GM19467 (cell line): ENCODE data around the gene MLLT3.

Experiments
- ATAC-seq: cut with Tn5 transposase; IDR thresholded peaks from one replicate; pipeline ENCODE4 v1.9.1; 2021; ENCODE audit warnings: mild to moderate bottlenecking, moderate library complexity; ENCODE audit not compliant: unreplicated experiment

Gene MLLT3

DNA sequence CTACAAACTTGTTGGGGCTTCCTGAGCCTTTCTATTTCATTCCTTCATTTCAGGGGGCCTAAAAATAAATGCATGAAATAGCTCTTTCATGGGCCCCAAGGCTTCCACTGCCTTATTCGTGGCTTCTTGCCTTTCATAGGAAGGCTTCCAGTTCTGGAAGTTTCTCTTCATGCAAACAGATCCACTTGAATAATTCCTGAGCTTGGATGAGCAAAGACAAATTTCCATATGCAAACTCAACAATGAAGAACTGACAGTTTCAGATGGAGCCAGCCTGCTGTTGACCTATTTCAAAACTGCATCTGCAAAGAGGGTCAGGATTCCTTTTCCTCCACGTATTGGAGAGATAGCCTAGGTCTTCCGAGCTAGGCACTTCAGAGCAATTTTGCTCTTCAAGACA, 142.1 kb downstream of the MLLT3 start:
- no peak for ATAC-seq

DNA sequence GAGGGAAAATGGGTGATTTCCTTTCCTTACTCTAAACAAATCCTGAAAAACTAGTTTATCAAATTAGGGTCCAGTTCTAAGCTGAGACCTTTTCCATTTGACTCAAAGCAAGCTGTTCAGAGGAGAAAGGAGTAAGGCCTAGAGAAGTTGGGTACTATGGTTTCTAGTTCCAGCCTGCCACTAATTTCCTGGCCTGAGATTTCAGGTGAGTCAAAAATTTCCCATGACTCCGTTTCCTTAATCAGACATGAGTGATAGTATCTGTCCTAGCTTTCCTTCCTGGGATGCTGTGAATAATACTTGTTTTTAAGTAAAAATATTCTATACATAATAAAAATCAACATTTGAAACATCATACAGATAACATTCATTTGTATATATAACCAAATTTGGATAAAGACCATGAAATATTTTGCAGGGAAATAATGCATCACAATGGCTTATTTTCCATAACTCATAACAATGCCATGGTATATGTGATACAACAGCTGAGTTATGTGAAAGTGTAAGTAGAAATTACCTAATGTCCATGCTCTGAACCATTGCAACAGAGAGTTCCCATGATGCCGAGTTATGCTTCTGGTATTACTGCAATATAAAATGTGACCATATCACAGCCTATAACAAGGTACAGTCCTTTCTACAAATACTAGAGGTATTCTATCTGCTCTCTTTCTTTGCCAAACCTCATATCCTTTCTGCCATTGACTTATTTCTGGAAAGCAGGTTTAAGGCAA, 142.7 kb downstream of the MLLT3 start:
- ATAC-seq: peak; percentile 77

DNA sequence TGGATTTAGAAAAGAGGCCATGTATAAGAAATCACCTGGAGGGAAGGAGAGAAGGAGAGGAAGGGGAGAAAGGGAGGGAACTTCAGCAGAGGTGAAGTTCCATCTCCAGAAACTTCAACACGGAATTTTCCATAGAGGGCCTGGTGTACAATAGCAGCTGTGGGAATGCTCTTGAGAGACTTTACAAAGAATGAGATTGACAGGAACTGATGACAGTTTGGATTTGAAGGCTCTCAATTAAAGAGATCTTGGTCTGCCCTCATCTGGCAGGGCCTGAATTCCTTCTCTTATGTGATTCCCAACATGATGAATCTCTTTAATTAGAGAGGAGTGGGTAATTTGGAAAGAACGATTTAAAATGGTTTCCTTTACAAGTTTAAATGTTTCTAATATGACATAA, 143.5 kb downstream of the MLLT3 start:
- no peak for ATAC-seq

DNA sequence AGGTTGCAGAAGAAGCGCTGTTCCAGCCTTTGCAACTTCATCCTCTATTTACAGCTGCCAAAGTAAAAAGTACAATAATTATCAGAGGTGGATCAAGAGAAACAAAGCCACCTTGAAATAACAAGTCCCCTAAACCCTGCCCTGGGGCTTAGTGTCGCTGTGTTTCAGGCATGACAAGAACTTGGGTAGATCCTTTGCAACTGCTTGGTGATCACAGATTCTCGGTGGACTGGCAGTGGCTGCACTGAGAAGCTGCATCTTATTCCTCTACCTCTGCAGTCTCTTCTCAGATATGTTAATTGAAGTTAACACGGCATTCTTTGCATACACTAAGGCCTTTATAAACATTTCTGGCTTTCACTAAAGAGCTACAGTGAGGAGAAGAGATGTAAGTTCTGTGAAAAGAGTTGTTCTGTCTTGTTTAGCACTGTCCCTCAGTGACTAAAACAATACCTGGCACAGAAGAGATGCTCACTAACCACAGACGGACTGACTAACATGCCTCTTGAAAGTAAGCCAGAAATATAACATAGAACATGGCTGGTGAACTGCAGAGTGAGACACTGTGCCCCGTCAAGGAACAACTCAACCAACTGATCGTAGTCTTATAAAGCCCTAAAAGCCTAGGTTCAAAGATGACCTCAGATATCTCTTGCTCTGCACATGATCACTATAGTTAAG, 144.2 kb downstream of the MLLT3 start:
- no peak for ATAC-seq

DNA sequence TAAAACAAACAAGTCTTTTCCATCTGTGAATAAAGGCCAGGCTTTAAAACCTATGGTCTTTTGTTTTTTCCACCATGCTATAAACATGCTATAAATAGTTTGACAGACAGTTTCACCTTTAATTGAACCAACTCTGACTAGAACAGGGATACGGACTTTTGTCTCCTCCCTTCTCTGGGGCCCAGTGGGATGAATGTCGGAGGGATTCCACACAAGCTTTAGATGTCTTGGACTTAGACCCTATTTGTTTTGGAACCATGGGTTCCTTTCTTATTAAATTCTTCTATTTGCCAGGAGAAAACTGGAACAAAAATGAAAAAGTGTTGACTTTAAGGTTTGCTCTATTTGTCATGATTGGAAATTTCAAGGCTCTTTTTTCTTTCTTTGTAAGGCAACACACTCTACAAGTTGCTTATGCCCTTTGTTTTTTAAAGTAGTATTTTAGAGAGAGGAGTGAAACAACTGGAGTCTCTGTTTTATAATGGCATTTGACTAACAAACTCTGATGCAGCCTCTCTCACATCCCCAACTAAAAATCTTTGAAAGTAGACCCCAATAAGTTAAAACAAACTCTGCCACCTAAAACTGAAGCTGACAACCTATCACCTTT, 145.3 kb downstream of the MLLT3 start:
- ATAC-seq: no peak

DNA sequence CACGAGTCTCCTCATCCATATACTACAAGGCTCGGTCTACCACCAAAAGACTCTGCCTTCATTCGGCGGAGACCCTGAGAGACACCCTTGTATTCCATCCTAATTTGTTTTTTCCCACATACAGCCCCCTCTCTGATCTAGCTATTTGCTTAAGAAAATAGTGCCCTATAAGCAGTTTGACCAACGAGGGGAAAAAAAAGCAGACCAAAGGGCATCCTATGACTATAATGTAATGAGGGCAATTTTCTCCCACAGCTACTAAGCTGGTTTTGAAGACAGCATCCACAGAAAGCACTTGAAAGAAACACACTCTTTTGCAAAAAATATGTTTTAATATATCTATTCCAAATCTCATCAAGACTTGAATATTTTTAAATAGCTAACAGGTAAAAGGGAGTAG, 147.8 kb downstream of the MLLT3 start:
- no peak for ATAC-seq

DNA sequence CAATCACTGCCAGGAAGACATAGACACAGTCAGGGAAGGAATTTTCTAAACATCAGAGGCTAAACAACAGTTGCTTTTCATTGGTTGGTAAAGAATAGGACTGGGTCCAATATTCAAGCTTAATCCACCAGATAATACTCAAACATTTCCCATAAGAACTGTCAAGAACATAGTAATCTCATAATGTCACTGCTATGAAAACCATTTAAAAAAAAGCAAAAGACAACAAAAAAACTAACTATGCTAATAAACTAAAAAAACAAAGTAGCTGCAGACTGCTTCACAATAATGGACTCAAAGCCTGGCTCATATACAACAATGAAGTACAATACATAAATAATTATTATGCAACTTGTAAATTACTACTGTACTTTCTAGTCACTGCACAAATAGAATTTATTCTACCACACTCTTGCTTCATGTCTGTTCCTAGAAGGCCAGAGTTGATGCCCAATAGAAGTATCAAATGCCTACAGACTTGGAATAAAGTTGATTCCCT, 148.7 kb downstream of the MLLT3 start:
- no peak for ATAC-seq

DNA sequence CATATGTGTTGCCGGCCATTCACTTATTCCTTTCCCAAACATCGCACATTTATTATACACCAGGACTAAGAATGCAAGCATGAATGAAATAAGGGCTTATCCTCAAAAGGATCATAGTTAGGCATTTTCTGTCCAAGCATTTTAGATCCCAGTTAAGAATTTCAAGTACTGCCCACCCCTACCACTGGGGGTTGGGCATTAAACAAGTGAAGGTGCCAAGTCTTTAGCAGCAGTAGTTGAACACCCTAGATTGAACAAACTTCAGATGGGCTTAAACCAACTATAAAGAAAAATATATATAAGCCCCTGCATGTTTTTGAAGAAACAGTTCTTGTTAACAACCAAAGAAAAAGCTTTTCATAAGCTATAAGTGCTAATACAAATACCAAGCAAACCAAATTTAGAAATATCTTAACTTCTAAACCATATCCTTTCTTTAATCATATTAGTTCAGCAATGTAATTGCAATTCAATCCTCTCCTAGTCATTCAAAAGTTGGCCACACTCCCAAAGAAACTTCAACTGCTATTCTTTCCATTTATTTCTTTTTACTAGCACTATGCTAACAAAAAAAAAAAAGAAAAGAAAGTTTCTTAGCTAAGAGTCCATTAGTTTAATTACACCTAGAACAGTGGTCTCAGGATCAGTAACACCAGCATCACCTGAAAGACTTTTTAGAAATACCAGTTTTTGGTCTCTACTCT, 149.8 kb downstream of the MLLT3 start:
- no peak for ATAC-seq

DNA sequence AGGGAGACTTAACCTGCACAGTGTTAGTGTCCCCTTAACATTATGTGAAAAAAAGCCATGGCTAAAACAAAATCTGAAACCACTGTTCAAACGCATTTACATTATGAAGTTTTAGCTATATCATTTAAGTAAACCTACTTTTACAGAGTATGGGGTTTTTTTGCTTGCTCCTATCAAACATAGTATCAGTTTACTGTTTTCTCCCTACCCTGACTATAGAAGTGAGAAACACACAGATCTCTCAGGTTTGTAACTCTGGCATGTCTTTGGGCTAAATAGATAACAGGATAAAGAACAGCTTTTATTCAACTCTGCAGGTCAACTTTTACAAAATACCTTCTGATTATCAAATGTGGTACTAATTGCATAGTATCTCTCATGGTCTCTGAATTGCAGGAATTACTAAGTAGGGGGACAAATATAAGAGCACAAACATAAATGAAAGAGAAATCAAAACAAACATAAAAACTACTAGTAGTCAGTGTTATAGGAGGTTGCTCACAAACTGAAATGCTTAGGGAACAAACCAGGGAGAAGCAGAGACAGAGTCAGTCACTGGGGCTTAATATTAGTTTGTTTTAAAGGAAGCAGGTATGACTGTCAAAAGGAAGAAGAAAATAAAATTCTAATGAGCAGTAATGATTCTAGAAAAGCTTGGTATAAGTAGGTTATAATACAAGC, 155.8 kb downstream of the MLLT3 start:
- no peak for ATAC-seq

DNA sequence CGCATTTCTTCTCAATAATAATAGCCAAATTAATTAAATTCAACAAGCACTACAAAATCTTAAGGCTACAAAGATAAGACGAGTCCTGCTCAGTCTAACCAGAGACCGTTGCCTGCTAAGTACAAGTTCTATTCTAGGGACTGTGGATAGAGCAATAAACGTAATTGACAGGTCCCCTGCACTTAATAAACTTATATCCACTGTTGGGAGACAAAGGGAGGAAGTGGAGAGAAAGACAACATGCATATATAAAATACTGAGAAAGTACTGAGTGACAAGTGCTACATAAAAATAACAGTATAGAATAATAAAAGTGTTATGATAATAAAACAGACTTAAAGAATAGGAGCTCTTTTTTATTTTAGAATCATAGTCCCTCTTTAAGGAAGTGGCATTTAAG, 158.1 kb downstream of the MLLT3 start:
- ATAC-seq: no peak

DNA sequence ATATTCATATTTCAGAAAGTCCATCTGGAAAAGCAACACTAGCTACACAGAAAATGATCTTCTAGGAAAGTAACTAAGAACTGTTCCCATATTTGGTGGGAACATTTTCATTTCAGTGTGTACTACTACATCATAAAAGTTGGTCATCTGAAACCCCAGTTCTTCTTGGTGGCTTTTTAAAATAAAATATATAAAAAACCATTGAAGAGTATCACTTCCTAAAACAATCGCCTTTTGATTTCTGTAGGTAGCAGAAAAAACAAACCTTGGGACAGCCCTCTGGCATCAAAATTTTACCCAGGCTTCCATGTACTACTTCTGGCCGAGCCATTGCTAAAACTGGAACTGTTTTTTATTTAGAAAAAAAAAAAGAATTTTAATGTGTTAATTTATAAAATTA, 158.5 kb downstream of the MLLT3 start:
- no peak for ATAC-seq

DNA sequence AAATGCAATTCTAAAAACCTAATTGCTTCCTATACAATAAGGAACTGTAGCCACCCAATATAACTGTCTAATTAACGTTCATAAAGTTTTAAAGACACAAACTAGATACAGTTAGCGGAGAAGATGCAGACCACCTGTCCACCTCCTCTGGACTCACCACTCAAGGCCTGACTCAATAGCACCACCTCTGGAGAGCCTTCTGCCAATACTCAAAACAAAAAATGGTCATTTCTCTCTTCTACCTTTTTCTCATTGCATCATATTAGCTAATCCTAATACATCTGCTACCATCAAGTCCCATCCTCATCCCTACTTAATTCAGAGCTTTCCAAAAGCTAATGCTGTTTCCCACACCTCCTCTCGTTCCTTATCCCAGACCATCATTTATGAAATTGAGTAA, 159.9 kb downstream of the MLLT3 start:
- no peak for ATAC-seq

DNA sequence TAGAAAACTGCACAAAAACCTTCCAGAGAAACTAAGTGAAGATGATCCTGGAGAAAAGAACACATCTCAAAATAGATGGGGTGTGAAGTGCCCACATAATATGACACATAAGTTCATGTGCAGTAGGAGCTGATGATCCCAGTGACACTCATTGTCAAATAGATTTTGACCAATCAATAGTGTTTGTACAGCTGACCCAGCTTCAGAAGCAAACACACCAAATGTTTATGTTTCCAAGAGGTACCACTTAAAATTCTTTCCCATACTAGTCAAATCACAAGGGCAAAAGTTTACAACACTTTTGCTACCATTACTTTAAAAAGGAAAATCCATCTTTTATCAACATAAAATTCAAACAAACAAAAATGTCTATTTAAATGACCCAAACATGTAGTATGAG, 175.0 kb downstream of the MLLT3 start:
- no peak for ATAC-seq

DNA sequence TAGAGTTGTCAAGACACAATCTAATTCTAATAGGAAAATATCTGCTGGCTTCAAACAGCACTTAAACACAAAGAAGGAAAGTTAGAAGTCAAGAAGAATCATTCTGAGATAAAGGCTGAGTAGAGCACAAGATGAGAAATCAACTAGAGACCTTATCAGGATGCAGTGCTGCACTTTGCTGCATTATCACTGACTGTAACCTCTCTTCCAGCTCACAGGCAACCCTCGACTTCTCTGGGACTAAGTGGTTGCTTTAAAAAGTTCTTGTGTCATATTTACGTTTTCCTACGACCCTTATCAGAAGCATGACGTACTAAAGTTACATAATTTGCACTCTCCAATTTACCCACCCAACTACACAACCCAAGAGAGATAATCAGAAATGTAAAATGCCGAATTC, 176.1 kb downstream of the MLLT3 start:
- ATAC-seq: no peak

DNA sequence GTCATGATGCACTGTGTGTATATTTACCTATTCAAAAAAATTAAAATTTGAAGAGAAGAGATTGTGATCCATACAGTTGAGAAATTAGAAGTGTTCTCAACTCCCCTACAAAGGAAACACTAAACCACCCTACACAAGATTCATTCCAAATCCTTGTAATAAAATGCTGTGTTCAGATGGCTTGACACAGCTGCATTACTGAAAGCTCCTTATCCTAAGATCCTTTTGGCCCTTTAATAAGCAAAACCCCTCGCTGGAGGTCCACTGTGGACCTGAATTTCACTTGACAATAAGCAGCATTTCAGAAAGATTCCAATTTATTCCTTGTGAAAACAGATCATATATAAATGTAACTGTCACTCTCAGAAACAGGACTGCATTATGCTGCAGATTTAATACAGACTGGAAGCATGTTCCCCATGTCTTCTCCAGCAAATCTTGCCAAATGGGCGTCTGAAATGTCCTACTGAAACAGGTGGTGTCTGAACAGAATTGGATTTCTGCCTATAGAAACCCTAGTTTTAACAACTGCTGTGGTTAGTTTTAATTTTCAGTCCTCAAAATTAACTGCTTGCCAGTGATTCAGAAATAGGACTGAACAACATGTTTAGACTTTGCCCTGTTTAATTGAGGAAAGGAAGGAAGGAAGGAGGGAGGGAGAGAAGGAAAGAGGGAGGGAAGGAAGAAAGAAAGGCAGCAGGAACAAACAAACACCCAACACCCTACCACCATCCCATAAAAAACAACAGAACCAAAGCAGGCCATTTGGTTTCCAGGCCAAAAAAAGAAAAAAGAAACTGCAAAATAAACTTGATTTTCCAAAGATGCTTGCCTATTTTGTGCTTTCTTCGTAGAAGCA, 179.6 kb downstream of the MLLT3 start:
- no peak for ATAC-seq

DNA sequence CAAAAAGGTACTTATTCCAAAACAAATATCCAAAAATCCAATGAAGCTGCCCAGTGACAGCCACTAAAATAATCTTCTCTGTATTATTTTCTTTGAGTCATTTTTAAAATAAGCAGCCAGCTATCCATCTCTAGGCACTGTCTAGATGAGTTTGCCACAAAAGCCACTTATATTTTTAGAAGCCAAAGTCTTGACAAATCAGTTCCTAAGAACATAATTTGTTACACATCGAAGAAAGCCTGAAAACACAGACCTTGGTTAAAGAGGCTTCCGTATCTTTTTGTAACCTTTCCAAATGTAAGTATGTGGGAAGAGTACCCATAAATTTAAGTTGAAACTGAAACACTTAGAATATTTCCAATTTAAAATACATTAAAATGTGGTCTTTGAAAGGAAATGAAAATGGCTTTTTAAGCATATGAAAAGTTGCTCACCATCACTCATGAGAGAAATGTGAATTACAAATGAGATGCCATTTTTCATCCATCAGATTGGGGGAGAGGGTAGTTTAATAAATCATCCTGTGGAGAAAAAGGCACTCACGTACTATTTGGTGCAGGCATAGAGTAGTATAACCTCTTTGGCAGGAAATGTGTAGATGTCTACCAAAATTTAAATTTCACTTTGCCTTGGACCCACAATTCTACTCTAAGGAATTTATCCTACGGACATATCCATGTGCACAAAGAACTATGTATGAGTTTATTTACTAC, 180.4 kb downstream of the MLLT3 start:
- no peak for ATAC-seq

DNA sequence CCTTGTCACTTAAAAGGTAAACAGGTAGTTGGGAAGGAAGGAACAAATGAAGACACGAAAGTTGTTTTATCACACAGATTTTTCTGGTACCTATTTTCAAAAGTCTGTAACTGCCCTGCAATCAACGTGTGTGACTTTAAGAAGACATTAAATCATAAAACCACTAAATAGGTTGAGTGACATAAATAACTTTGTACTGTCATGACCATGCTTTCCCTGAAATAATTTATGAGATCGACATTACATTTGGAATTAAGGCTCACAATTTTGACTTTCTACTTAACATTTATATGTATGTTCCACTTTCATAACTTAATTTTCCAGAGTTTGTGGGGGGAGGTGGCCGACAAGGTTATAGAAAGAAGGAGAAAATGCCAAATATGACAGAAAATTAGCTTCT, 181.1 kb downstream of the MLLT3 start:
- ATAC-seq: no peak

DNA sequence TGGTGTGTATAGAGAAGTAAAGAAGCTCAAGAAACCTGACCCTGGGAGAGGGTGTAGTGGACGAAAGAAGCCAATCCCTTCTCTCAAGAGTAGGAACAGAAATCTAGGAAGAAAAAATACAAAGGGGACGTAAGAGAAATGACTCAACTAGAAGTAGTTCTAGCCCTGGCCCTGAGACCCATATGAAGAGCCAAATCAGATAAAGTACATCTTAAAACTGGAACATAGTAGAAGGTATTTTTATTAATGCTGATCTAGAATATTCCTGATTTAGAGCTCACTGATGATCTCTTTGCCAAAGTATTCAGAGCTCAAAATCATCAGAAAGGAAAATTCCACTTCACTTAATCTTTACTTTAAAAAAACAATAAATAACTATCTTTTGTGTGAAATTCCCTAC, 184.8 kb downstream of the MLLT3 start:
- no peak for ATAC-seq

DNA sequence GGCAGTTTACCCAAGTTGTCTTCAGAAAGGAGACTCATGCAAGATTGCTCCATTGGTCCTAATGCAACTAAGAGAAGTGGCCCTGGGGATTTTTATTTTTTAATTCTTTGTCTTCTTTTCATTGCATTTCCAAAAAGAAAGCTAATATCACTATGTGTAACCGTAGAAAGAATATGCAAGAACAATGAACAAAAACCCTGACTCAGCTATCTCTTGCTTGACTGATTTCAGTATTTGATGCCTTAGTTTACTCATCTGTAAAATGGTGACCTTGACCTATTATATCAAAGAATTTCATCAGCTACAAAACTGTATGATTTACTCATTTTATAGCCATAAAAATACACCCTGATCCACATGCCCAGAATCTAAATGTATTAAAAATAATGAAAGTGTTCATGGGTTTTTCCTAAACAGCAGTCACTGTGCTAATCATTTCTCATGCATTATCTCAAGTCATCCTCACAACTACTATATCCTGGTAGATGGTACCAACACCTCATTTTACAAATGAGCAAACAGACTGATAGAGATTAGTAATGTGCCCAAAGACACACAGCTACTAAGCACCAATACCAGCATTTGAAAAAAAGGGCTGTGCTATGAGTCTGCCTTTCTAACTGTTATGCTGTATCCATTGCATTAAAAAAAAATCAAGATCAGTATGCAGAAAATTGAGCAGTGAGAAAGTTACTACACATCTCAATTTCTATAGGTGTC, 185.7 kb downstream of the MLLT3 start:
- ATAC-seq: no peak
